Gastrocnemius medialis (tissue), 4 donors: ENCODE measurements around the gene SLCO4A1. TPM values are rescaled to one million over a fixed set of nuclear protein-coding genes. Genes with fewer than 3 reads are reported as not detected.

Experiments used
- ATAC-seq, 2 donors: fragments of 150-250 bp; one replicate each; pipeline ENCODE4 v1.9.1; 2016
- DNase-seq, 2 donors: peaks; one replicate each; pipeline ENCODE4 v3.0.0-alpha.2; 2019
- H3K27ac ChIP-seq, 4 donors: fragments of 200-600 bp; sonication (generic); 1 replicate in 1 of 4; 2 replicates in 3 of 4; pipeline ENCODE4 v1.5.1; 2016 to 2018; ENCODE audit warnings: mild to moderate bottlenecking in 2 of 4, moderate library complexity in 1 of 4
- H3K27me3 ChIP-seq, 3 donors: fragments of 200-600 bp; sonication (generic) in 2 of 3; 1 replicate in 1 of 3; 2 replicates in 2 of 3; pipeline versions ENCODE4 v1.5.1 to v1.6.0; 2016 to 2019; ENCODE audit warnings: mild to moderate bottlenecking in 1 of 3, moderate library complexity in 1 of 3
- H3K36me3 ChIP-seq, 2 donors: fragments of 200-600 bp; sonication (generic) in 1 of 2; one replicate each; pipeline ENCODE4 v1.5.1; 2017 to 2018
- H3K4me1 ChIP-seq, 2 donors: fragments of 200-600 bp; sonication (generic) in 1 of 2; one replicate each; pipeline ENCODE4 v1.5.1; 2016 to 2017; ENCODE audit warnings: mild to moderate bottlenecking in 2 of 2
- H3K4me3 ChIP-seq, 4 donors: fragments of 200-600 bp; sonication (generic) in 3 of 4; 1 replicate in 1 of 4; 2 replicates in 3 of 4; pipeline ENCODE4 v1.5.1; 2016 to 2019; ENCODE audit warnings: mild to moderate bottlenecking in 2 of 4
- H3K9me3 ChIP-seq, 3 donors: fragments of 200-600 bp; sonication (generic) in 2 of 3; 1 replicate in 1 of 3; 2 replicates in 2 of 3; pipeline ENCODE4 v1.5.1; 2016 to 2019
- POLR2A ChIP-seq, 2 donors: fragments of 450-650 bp; IDR thresholded peaks; one replicate each; pipeline ENCODE4 v1.6.1; 2017; ENCODE audit warnings: antibody characterized with exemption in 2 of 2, mild to moderate bottlenecking in 2 of 2, moderate library complexity in 2 of 2
- in situ Hi-C, 4 donors: fragments of 200-750 bp; cut with MboI; loops; one replicate each; pipeline versions ENCODE4 v1.15.0 to v1.8.0; 2017; ENCODE audit warnings: low sequenced_read_pairs in 4 of 4
- intact Hi-C: fragments of 100-400 bp; cut with DNase I; formaldehyde crosslinking; loops from one replicate; pipeline ENCODE4 v1.15.1; 2023; ENCODE audit warnings: low total_unique reads
- total RNA-seq, 4 donors: library from RNA; depleted of rRNA; stranded (reverse); fragments of >200 nt; gene quantifications; one replicate each; pipeline versions ENCODE4 v1.1.0 to v1.2.3, GENCODE V29; 2016
- TF ChIP-seq, protein P1 (sequence below), 5 experiments: fragments of 450-650 bp in 3 of 5; fragments of 200-600 bp in 2 of 5; sonication (generic) in 2 of 5; IDR thresholded peaks in 4 of 5; conservative IDR thresholded peaks in 1 of 5; 1 replicate in 4 of 5; 2 replicates in 1 of 5; pipeline ENCODE4 v1.5.1; 2016 to 2019; ENCODE audit warnings: antibody characterized with exemption in 5 of 5, mild to moderate bottlenecking in 3 of 5, moderate library complexity in 3 of 5

SLCO4A1 gene
- total RNA-seq, 4 donors from 2014 or later = 20.4 to 26.9 (median 21.8) TPM

DNA sequence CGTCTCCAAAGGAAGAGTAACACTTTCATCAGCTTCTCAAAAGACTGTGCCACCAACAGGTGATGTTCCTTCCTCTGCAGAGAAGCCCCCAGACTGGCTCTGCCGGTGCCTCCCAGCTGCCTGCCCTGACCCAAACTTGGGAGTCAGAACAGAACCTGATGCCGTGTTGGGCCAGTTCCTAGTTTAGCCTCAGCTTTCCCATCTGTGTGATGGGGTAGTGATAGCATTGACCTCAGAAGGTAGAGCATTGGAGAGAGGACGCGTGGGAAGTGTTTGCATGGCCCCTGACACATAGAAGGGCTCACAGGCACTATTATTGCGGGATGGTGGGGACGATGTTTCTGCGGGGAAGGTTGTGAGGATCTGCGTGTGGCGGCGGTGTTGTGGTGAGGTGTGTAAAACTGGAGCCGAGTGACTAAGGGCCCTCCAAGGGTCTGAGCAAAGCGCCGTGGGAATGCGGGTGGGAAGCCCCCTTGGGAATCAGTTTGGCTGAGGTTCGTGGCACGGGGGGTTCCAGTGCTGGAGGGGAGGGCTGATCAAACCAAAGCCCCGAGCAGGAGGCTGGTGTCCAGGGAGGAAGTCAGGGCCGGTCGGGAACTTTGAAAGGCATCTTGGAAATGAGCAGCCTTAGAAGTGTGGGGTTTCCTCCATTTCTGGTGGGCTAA, 68.0 kb downstream of the SLCO4A1 start:
- peaks cover 53% of the 10 kb centered on the region in 3 donors for H3K27me3 ChIP-seq

DNA sequence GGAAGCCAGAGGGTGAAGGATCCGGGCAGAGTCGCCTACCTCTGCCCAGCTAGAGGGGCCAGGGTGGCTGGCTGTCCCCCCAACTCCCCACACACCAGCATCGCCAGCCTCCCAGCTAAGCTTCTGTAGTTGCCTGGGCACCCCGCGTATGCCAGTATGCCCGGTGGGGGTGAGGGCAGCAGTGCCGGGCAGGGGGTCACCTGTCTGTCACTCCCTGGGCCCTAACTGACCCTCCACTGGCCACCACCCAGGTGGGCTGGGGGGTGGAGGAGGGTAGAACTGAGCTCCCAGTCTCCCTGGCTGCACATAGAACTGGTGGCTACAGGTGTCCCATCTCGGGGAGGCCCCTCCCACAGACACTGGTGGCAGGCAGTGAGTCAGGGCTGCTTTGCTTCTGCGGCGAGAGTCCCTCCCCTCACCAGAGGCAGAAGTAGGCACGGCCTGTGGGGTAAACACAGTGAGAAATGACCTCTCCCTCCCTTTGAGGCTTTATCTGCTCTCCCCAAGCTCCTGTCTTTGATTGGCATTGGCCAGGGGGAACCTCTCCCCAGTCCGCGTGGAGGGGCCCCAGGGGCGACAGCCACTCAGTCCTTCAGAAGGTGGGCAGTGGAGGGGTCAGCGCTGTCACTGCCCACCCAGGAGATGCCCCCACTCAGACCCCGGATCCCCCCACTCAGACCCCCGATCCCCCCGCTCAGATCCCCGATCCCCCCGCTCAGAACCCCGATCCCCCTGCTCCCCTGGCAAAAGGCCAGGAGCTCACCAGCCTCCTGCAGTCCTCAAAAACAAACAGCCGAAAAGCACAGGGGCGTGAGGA, 68.8 kb downstream of the SLCO4A1 start:
- no peak for DNase-seq
- Histone ChIP-seq H3K9me3 (no peaks in the 10 kb centered on the region), H3K27ac (no peak overlapping the region), H3K4me3 (no peak overlapping the region), H3K36me3 (no peaks in the 10 kb centered on the region), H3K27me3 (peaks cover 46 to 52% (median 51%) of the 10 kb centered on the region in 3 donors), H3K4me1 (no peaks in the 10 kb centered on the region)
- intact Hi-C loops = no loop called here
- TF ChIP-seq POLR2A (IDR thresholded peaks at IDR 0.05) = no peak
- TF ChIP-seq, protein P1, sequence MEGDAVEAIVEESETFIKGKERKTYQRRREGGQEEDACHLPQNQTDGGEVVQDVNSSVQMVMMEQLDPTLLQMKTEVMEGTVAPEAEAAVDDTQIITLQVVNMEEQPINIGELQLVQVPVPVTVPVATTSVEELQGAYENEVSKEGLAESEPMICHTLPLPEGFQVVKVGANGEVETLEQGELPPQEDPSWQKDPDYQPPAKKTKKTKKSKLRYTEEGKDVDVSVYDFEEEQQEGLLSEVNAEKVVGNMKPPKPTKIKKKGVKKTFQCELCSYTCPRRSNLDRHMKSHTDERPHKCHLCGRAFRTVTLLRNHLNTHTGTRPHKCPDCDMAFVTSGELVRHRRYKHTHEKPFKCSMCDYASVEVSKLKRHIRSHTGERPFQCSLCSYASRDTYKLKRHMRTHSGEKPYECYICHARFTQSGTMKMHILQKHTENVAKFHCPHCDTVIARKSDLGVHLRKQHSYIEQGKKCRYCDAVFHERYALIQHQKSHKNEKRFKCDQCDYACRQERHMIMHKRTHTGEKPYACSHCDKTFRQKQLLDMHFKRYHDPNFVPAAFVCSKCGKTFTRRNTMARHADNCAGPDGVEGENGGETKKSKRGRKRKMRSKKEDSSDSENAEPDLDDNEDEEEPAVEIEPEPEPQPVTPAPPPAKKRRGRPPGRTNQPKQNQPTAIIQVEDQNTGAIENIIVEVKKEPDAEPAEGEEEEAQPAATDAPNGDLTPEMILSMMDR (IDR thresholded peaks at IDR 0.05 in 4 of 5, conservative IDR thresholded peaks at IDR 0.05 in 1 of 5) = no peak
- no peak for ATAC-seq
- in situ Hi-C loops = no loop called here

More for the DNA sequence above, 68.0 kb downstream of the SLCO4A1 start:
- DNase-seq = no peak
- Histone ChIP-seq H3K36me3 (no peaks in the 10 kb centered on the region), H3K27ac (no peak overlapping the region), H3K4me3 (no peak overlapping the region), H3K4me1 (no peaks in the 10 kb centered on the region), H3K9me3 (no peaks in the 10 kb centered on the region)
- in situ Hi-C loops = no loop called here
- no peak for TF ChIP-seq POLR2A (IDR thresholded peaks at IDR 0.05)
- TF ChIP-seq, protein P1 (IDR thresholded peaks at IDR 0.05 in 4 of 5, conservative IDR thresholded peaks at IDR 0.05 in 1 of 5) = no peak
- no peak for ATAC-seq
- intact Hi-C loops = no loop called here

DNA sequence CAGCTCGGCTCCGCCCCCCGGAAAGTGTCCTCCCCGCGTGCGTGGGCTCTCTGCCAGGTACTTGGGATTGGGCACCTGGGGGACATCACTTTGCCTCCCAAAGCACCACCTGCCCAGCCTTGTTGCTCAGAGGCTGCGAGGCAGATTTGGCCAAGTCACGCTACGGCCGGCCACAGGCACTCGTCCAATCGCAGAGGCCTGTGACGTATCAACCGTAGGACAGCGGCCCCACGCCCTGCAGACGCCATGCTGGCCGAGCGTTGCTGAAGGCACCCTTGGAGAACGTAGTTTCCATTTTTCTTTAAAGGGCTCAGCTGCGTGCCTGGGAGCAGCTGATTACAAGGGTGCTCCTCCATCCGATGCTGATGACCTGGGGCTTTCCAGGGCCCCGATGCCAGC, 69.4 kb downstream of the SLCO4A1 start:
- intact Hi-C loops = no loop called here
- TF ChIP-seq POLR2A (IDR thresholded peaks at IDR 0.05) = no peak
- TF ChIP-seq, protein P1 (IDR thresholded peaks at IDR 0.05 in 4 of 5, conservative IDR thresholded peaks at IDR 0.05 in 1 of 5) = no peak
- Histone ChIP-seq H3K4me1 (no peaks in the 10 kb centered on the region), H3K4me3 (no peak overlapping the region), H3K9me3 (no peaks in the 10 kb centered on the region), H3K36me3 (no peaks in the 10 kb centered on the region), H3K27ac (no peak overlapping the region), H3K27me3 (peaks cover 40 to 52% (median 51%) of the 10 kb centered on the region in 3 donors)
- DNase-seq (no peak), ATAC-seq (no peak)
- in situ Hi-C loops = no loop called here

DNA sequence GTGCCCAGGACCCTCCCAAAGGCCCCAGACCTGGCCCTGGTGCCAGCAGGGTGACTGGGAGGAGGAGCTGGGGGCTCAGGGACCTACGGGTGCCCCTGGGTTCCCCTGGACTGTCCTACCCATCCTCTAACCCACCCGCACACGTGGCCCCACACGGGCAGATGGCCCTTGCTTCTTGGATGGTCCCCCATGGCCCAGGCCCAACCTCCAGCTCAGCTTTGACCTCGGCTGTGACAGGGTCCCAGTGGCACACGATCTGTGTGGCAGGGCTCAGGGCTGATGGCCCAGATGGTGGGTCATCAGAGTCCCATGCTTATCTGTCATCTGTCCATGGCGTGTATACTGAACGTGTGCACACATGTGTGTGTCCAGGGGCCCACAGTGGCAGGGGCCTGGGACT, 70.3 kb downstream of the SLCO4A1 start:
- TF ChIP-seq, protein P1 (IDR thresholded peaks at IDR 0.05 in 4 of 5, conservative IDR thresholded peaks at IDR 0.05 in 1 of 5) = no peak
- TF ChIP-seq POLR2A (IDR thresholded peaks at IDR 0.05) = no peak
- DNase-seq (no peak), ATAC-seq (no peak)
- intact Hi-C loops = no loop called here
- Histone ChIP-seq H3K27ac (no peak overlapping the region), H3K4me1 (no peaks in the 10 kb centered on the region), H3K36me3 (no peaks in the 10 kb centered on the region), H3K27me3 (peaks cover 42 to 50% (median 48%) of the 10 kb centered on the region in 3 donors), H3K9me3 (no peaks in the 10 kb centered on the region), H3K4me3 (no peak overlapping the region)
- in situ Hi-C loops = no loop called here
